AG10803 (cell line): Measurements from ENCODE around the gene SENP2.
"Not testable (repeated sequence)": the region's sequence is repeated elsewhere in the genome, so short reads cannot be mapped to it uniquely, and the experiment has no call there.

ENCODE experiments used
- DNase-seq: peaks from one replicate; pipeline ENCODE4 v3.0.0; 2010; ENCODE audit warnings: low read depth
- H3K4me3 ChIP-seq: 2 replicates; pipeline ENCODE4 v1.5.1; 2011; ENCODE audit warnings: mild to moderate bottlenecking, low read length, control low read depth
- CTCF ChIP-seq: conservative IDR thresholded peaks from 2 replicates; pipeline ENCODE4 v1.5.1; 2011; ENCODE audit warnings: mild to moderate bottlenecking, low read length, control low read depth, inconsistent platforms

Gene SENP2

GRCh38 chr3:185659942-185660921, 74.1 kb downstream of the SENP2 start:
- DNase-seq: peak; percentile 76
- no peak overlapping the region for H3K4me3 ChIP-seq

GRCh38 chr3:185661296-185661695, 75.2 kb downstream of the SENP2 start:
- not testable (repeated sequence) for DNase-seq, H3K4me3 ChIP-seq

More at GRCh38 chr3:185659942-185660921, 74.1 kb downstream of the SENP2 start:
- TF ChIP-seq CTCF: peak; percentile 98

GRCh38 chr3:185661772-185662171, 75.7 kb downstream of the SENP2 start:
- no peak for DNase-seq
- TF ChIP-seq CTCF: no peak
- no peak overlapping the region for H3K4me3 ChIP-seq

- no peak for DNase-seq
- no peak for TF ChIP-seq CTCF
- H3K4me3 ChIP-seq: no peak overlapping the region
Measured at GRCh38 chr3:185663929-185664328, 77.8 kb downstream of the SENP2 start.

GRCh38 chr3:185667574-185667973, 81.5 kb downstream of the SENP2 start:
- no peak for DNase-seq
- TF ChIP-seq CTCF: no peak

GRCh38 chr3:185677146-185677829, 91.2 kb downstream of the SENP2 start:
- H3K4me3 ChIP-seq: no peak overlapping the region
- peak; percentile 79 for DNase-seq
- TF ChIP-seq CTCF: peak; percentile 94

More at GRCh38 chr3:185667574-185667973, 81.5 kb downstream of the SENP2 start:
- no peak overlapping the region for H3K4me3 ChIP-seq

DNA sequence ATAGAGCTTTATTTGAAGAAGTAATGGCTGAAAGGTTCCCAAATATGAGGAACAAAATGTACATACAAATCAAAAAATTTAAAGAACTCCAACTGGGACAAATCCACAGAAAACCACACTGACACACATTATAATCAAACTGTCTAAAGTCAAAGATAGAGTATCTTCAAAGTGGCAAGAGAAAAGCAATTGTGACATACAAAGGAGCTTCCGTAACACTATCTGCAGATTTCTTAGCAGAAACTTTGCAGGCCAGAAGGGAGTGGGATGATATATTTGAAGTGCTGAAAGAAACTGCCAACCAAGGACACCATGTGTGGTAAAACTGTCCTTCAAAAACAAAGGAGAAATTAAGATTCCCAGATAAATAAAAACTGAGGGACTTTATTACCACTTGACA, 91.9 kb downstream of the SENP2 start:
- no peak for TF ChIP-seq CTCF
- H3K4me3 ChIP-seq: no peak overlapping the region
- no peak for DNase-seq
